Stimulated activated effector memory CD8-positive, alpha-beta T cell treated with anti-CD3 and anti-CD28 coated beads, Interleukin-12 subunit alpha, Interleukin-12 subunit beta, amount 100 ng/mL, for 72 hours (primary cell): ENCODE measurements around the gene RBM20.

Source experiments
- ATAC-seq: fragments of 150-1000 bp; cut with Tn5 transposase; 2 replicates; pipeline ENCODE4 v1.10.0; 2021
- DNase-seq, 2 donors: peaks; one replicate each; pipeline ENCODE4 v3.0.0; 2021 to 2022; ENCODE audit warnings: low spot score in 2 of 2
- H3K27ac Mint-ChIP-seq: one replicate; pipeline ENCODE4 v1.8.0; 2022; ENCODE audit warnings: mild to moderate bottlenecking, mixed read lengths
- H3K36me3 Mint-ChIP-seq: one replicate; pipeline ENCODE4 v1.8.0; 2022; ENCODE audit warnings: mild to moderate bottlenecking, mixed read lengths
- H3K4me1 Mint-ChIP-seq: one replicate; pipeline ENCODE4 v1.8.0; 2022; ENCODE audit warnings: mixed read lengths
- H3K4me3 Mint-ChIP-seq: one replicate; pipeline ENCODE4 v1.8.0; 2022; ENCODE audit warnings: mild to moderate bottlenecking, mixed read lengths
- H3K9me3 Mint-ChIP-seq: one replicate; pipeline ENCODE4 v1.8.0; 2022; ENCODE audit warnings: mixed read lengths

The RBM20 gene

GRCh38 chr10:110808615-110809014 is 164.5 kb downstream of the RBM20 start:
- H3K27ac Mint-ChIP-seq = no peak overlapping the region
- no peak for ATAC-seq
- H3K9me3 Mint-ChIP-seq = no peaks in the 10 kb centered on the region
- H3K4me1 Mint-ChIP-seq = peaks cover 19% of the 10 kb centered on the region
- no peak overlapping the region for H3K4me3 Mint-ChIP-seq
- no peak for DNase-seq
- H3K36me3 Mint-ChIP-seq = no peaks in the 10 kb centered on the region

- H3K4me3 Mint-ChIP-seq = no peak overlapping the region
- no peaks in the 10 kb centered on the region for H3K36me3 Mint-ChIP-seq
- DNase-seq (no peak), ATAC-seq (no peak)
- H3K4me1 Mint-ChIP-seq = peaks cover 6% of the 10 kb centered on the region
- H3K27ac Mint-ChIP-seq = no peak overlapping the region
- no peaks in the 10 kb centered on the region for H3K9me3 Mint-ChIP-seq
These were observed 166.5 kb downstream of the RBM20 start for GRCh38 chr10:110810625-110811024.

GRCh38 chr10:110811791-110812581 is 167.8 kb downstream of the RBM20 start:
- Mint-ChIP-seq H3K36me3 (no peaks in the 10 kb centered on the region), H3K4me1 (peaks cover 19% of the 10 kb centered on the region), H3K9me3 (no peaks in the 10 kb centered on the region), H3K4me3 (no peak overlapping the region), H3K27ac (no peak overlapping the region)
- DNase-seq = no peak
- ATAC-seq = no peak

DNA sequence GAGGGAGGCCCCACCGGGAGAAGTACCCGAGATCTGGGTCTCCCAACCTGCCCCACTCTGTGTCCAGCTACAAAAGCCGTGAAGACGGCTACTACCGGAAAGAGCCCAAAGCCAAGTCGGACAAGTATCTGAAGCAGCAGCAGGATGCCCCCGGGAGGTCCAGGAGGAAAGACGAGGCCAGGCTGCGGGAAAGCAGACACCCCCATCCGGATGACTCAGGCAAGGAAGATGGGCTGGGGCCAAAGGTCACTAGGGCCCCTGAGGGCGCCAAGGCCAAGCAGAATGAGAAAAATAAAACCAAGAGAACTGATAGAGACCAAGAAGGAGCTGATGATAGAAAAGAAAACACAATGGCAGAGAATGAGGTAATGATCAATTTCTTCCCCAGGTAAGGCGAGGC is 168.4 kb downstream of the RBM20 start:
- no peaks in the 10 kb centered on the region for H3K36me3 Mint-ChIP-seq
- H3K4me1 Mint-ChIP-seq = peaks cover 20% of the 10 kb centered on the region
- DNase-seq (no peak), ATAC-seq (no peak)
- no peaks in the 10 kb centered on the region for H3K9me3 Mint-ChIP-seq
- H3K27ac Mint-ChIP-seq = no peak overlapping the region
- no peak overlapping the region for H3K4me3 Mint-ChIP-seq

DNA sequence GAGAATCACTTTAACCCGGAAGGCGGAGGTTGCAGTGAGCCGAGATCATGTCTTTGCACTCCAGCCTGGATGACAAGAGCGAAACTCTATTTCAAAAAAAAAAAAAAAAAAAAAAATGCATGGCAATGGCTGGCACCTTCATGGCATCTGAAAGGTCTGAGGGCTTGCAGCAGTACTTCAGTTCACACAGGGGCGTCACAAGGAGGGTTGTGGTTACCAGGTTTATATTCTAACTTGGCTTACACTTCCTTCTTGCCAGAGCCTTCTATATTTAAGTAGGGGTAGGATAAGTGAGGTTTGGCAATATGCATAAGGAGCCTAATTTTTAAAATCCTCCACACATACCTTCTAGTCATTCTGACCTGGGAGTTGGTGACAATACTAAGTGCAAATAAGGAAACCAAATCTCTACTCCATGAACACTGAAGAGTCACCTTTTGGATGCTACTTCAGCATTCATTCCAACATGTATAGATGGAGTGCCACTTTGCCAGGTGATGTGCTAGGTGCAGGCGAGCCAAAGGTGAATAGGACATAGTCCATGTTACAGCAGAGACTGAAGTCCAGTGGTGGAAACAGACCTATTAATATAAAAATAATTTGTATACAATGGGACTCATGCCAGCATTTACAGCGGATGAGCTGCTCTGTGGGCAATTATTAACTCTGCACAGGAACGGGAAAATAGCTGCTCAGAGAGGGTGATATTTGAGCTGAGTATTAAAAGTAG is 169.8 kb downstream of the RBM20 start:
- Mint-ChIP-seq H3K9me3 (no peaks in the 10 kb centered on the region), H3K27ac (no peak overlapping the region), H3K36me3 (no peaks in the 10 kb centered on the region), H3K4me3 (no peak overlapping the region), H3K4me1 (peaks cover 20% of the 10 kb centered on the region)
- ATAC-seq (no peak), DNase-seq (no peak)

- ATAC-seq = peak; percentile 91
- H3K27ac Mint-ChIP-seq = peak overlapping the region; percentile 49
- H3K36me3 Mint-ChIP-seq = no peaks in the 10 kb centered on the region
- peaks cover 20% of the 10 kb centered on the region for H3K4me1 Mint-ChIP-seq
- DNase-seq = no peak
- H3K9me3 Mint-ChIP-seq = no peaks in the 10 kb centered on the region
- no peak overlapping the region for H3K4me3 Mint-ChIP-seq
These were observed 171.3 kb downstream of the RBM20 start for GRCh38 chr10:110815354-110816004.

DNA sequence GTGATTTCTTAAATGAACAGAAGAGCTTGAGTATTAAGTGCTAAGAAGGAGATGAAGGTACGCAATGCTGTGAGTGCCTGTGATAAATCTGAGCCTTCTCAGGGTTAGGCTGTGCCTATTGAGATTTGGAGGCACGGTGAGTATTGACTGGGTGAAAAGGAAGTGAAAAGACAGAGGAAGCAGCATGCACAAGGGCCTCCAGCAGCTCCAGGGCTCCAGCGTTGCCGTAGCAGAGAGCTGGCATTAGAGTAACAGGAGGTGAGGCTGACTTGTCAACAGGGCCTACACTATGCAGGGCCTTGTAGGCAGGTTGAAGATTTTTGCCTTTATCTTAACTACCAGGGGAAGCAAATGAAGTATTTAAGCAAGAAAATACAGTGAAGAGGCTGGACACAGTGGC is 173.5 kb downstream of the RBM20 start:
- no peaks in the 10 kb centered on the region for H3K9me3 Mint-ChIP-seq
- no peak overlapping the region for H3K27ac Mint-ChIP-seq

DNA sequence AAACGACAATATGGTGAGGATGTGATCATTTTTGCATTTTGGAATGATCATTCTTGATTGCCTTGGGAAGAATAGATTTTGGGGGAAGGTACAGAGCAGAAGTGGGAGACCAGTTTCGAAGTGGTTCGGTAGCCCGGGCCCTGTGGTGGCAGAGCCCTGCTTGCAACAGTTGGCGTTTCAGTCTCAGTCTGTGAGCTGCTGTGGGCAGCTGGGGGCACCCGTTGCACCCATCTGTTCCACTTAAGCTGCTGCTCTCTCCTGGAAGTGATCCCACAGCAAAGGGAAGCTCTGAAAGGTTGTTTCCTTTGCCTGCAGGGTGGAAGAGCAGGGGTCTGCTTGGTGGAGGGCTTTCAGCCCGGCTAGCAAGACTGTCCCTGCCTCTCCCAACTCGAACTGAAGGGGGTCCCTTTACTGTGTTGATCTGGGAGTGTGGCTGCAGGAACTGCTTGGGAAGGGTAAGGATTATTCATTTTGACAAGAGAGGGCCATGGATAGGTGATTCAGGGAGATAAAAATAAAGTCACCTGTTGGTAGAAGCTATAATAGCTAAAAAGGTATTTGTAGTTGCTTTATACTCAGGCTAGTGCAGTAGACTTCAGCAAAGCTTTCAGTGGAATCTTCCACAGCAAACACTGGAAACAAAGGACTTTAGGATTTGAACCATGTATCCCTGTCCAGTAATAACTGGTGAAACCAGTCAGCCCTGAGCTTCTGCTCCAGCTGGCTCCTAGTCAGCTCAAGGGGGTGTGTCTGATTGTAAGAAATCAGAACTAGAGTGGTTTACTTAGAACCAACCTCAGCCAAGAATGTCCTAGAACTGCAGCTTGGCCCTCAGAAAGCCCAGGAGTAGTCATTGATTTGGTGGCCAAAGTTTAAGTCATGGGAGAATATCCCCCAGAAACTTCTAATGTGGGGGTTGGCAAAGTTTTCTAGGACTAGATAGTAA is 174.4 kb downstream of the RBM20 start:
- no peaks in the 10 kb centered on the region for H3K9me3 Mint-ChIP-seq
- peaks cover 26% of the 10 kb centered on the region for H3K4me1 Mint-ChIP-seq
- peak overlapping the region; percentile 46 for H3K27ac Mint-ChIP-seq
- no peak overlapping the region for H3K4me3 Mint-ChIP-seq
- DNase-seq (no peak), ATAC-seq (no peak)
- H3K36me3 Mint-ChIP-seq = no peaks in the 10 kb centered on the region

More for the DNA sequence above, 173.5 kb downstream of the RBM20 start:
- ATAC-seq = no peak
- Mint-ChIP-seq H3K36me3 (no peaks in the 10 kb centered on the region), H3K4me3 (no peak overlapping the region), H3K4me1 (peaks cover 26% of the 10 kb centered on the region)
- no peak for DNase-seq

- no peak overlapping the region for H3K4me3 Mint-ChIP-seq
- ATAC-seq = no peak
- peaks cover 22% of the 10 kb centered on the region for H3K4me1 Mint-ChIP-seq
- no peaks in the 10 kb centered on the region for H3K9me3 Mint-ChIP-seq
- DNase-seq = no peak
- H3K36me3 Mint-ChIP-seq = no peaks in the 10 kb centered on the region
- peak overlapping the region; percentile 46 for H3K27ac Mint-ChIP-seq
These were observed 176.2 kb downstream of the RBM20 start for GRCh38 chr10:110820321-110820814.

GRCh38 chr10:110821508-110821907 is 177.4 kb downstream of the RBM20 start:
- no peak for ATAC-seq
- H3K27ac Mint-ChIP-seq = no peak overlapping the region
- no peak for DNase-seq
- H3K9me3 Mint-ChIP-seq = no peaks in the 10 kb centered on the region
- H3K4me1 Mint-ChIP-seq = peaks cover 11% of the 10 kb centered on the region
- no peak overlapping the region for H3K4me3 Mint-ChIP-seq
- H3K36me3 Mint-ChIP-seq = no peaks in the 10 kb centered on the region

- no peak overlapping the region for H3K4me3 Mint-ChIP-seq
- ATAC-seq (no peak), DNase-seq (no peak)
- no peaks in the 10 kb centered on the region for H3K36me3 Mint-ChIP-seq
- H3K4me1 Mint-ChIP-seq = peaks cover 6% of the 10 kb centered on the region
- no peaks in the 10 kb centered on the region for H3K9me3 Mint-ChIP-seq
- H3K27ac Mint-ChIP-seq = no peak overlapping the region
These were observed 178.0 kb downstream of the RBM20 start for GRCh38 chr10:110822035-110822711.

- no peak for DNase-seq
These were observed 178.7 kb downstream of the RBM20 start for GRCh38 chr10:110822712-110823311.

DNA sequence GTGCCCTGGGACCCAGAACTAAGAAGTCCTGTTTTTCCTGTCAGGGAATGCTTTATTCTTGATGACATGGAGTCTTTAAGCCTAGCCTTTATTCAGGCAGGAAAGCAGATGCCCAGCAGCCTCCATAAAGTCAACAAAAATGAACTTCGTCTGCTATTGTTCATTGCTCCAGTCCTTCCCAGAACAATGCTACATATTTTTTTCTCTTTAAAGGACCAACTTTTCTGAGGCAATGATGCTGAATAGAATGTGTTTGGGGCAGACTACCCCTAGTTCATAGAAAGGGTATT is 180.0 kb downstream of the RBM20 start:
- no peak for DNase-seq
- no peaks in the 10 kb centered on the region for H3K9me3 Mint-ChIP-seq
- no peaks in the 10 kb centered on the region for H3K36me3 Mint-ChIP-seq
- no peak overlapping the region for H3K4me3 Mint-ChIP-seq
- H3K27ac Mint-ChIP-seq = peak overlapping the region; percentile 33
- peaks cover 6% of the 10 kb centered on the region for H3K4me1 Mint-ChIP-seq
- ATAC-seq = no peak

More at GRCh38 chr10:110822712-110823311, 178.7 kb downstream of the RBM20 start:
- ATAC-seq = no peak
- Mint-ChIP-seq H3K27ac (no peak overlapping the region), H3K9me3 (no peaks in the 10 kb centered on the region), H3K4me1 (peaks cover 6% of the 10 kb centered on the region), H3K36me3 (no peaks in the 10 kb centered on the region), H3K4me3 (no peak overlapping the region)

- ATAC-seq (no peak), DNase-seq (no peak)
- Mint-ChIP-seq H3K4me1 (peaks cover 6% of the 10 kb centered on the region), H3K27ac (peak overlapping the region; percentile 33), H3K36me3 (no peaks in the 10 kb centered on the region), H3K4me3 (no peak overlapping the region), H3K9me3 (no peaks in the 10 kb centered on the region)
These were observed 180.5 kb downstream of the RBM20 start for GRCh38 chr10:110824660-110825059.
